Cardiac fibroblast (primary cell): ENCODE measurements around the gene PGA5.

Experiments used
- DNase-seq, 2 donors: peaks; one replicate each; pipeline versions ENCODE4 v3.0.0 to v3.0.0-alpha.2; 2010; ENCODE audit warnings: low read depth in 2 of 2
- H3K4me3 ChIP-seq, 2 donors: replicated peaks in 1 of 2; 1 replicate in 1 of 2; 2 replicates in 1 of 2; pipeline ENCODE4 v1.5.1; 2011; ENCODE audit warnings: low read depth in 2 of 2, low read length in 2 of 2, mild to moderate bottlenecking in 2 of 2, moderate library complexity in 1 of 2
- CTCF ChIP-seq: IDR thresholded peaks from one replicate; pipeline ENCODE4 v1.5.1; 2011; ENCODE audit warnings: low read depth, mild to moderate bottlenecking, low read length, inconsistent platforms

PGA5 gene

GRCh38 chr11:61256710-61257482 lies 15.9 kb downstream of the PGA5 start:
- no peak overlapping the region for H3K4me3 ChIP-seq
- TF ChIP-seq CTCF: no peak
- DNase-seq: no peak

GRCh38 chr11:61258546-61258945 lies 17.6 kb downstream of the PGA5 start:
- DNase-seq: no peak
- TF ChIP-seq CTCF: no peak
- H3K4me3 ChIP-seq: no peak overlapping the region

- no peak for TF ChIP-seq CTCF
- no peak for DNase-seq
- no peak overlapping the region for H3K4me3 ChIP-seq
These were observed 18.4 kb downstream of the PGA5 start for GRCh38 chr11:61259363-61259762.

GRCh38 chr11:61264371-61264770 lies 23.4 kb downstream of the PGA5 start:
- TF ChIP-seq CTCF: no peak
- no peak for DNase-seq
- H3K4me3 ChIP-seq: no peak overlapping the region

GRCh38 chr11:61264795-61265194 lies 23.8 kb downstream of the PGA5 start:
- TF ChIP-seq CTCF: no peak
- H3K4me3 ChIP-seq: no peak overlapping the region
- DNase-seq: no peak

GRCh38 chr11:61265357-61265756 lies 24.4 kb downstream of the PGA5 start:
- no peak for DNase-seq
- H3K4me3 ChIP-seq: no peak overlapping the region
- TF ChIP-seq CTCF: no peak

GRCh38 chr11:61266602-61267001 lies 25.6 kb downstream of the PGA5 start:
- peak; percentile 16 to 17 for DNase-seq
- TF ChIP-seq CTCF: no peak

More at GRCh38 chr11:61266602-61267001, 25.6 kb downstream of the PGA5 start:
- H3K4me3 ChIP-seq: no peak overlapping the region
